Measurements from ENCODE around the gene GDPGP1.
"Not testable (repeated sequence)": the region's sequence is repeated elsewhere in the genome, so short reads cannot be mapped to it uniquely, and the experiment has no call there.

The GDPGP1 gene

GRCh38 chr15:90261811-90262210 lies 27.8 kb downstream of the GDPGP1 start:
- DNase-seq (ENCODE audit: low spot score): no peak

DNA sequence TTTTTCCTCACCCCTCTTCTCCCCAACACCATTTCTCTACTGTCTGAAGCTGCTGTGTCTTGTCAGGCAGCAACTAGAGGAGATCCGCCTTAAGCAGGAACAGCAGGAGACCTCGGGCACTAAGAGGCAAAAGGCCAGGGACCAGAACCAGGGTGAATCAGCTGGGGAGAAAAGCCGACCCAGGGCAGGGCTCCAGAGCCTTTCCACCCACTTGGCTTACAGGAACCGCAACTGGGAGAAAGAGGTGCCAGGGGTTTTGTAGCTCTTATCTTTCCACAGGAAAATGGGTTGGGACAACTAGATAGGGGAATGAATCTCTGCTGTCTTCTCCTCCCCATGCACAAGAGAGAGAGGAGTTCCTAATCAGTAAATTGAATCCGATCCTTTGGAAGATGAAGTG lies 28.4 kb downstream of the GDPGP1 start:
- DNase-seq (ENCODE audit: low spot score): no peak

- DNase-seq (ENCODE audit: low spot score): peak; percentile 82
These were observed 30.7 kb downstream of the GDPGP1 start for GRCh38 chr15:90264671-90265070.

GRCh38 chr15:90265271-90266060 lies 31.5 kb downstream of the GDPGP1 start, which contains the start of gene NGRN:
Gene NGRN (plus strand): TSS chr15:90265672. CDS start chr15:90265713, 41 bp downstream.
- peak; percentile 93 for DNase-seq (ENCODE audit: low spot score)

GRCh38 chr15:90266061-90266431 lies 32.0 kb downstream of the GDPGP1 start:
- DNase-seq (ENCODE audit: low spot score): peak; percentile 58

DNA sequence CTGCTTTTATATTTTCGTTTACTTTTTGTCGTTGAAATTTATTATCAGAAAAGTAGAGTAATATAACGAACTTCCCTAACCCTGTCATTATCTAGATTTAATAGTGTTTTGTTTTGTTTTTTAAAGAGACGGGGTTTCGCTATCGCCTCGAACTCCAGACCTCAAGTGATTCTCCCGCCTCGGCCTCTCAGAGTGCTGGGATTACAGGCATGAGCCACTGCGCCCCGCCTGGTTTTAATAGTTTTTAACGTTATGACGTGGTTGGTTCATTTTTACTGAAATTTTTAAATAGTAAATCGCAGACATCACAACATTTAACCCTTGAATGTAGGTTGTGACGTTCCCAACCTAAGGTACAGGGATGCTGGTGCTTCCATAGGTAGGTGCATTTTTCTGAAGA lies 32.5 kb downstream of the GDPGP1 start:
- peak; percentile 67 for DNase-seq (ENCODE audit: low spot score)

GRCh38 chr15:90268415-90268814 lies 34.4 kb downstream of the GDPGP1 start:
- no peak for DNase-seq (ENCODE audit: low spot score)

GRCh38 chr15:90270502-90271150 lies 36.6 kb downstream of the GDPGP1 start:
- DNase-seq (ENCODE audit: low spot score): no peak

GRCh38 chr15:90271459-90272166 lies 37.6 kb downstream of the GDPGP1 start:
- DNase-seq (ENCODE audit: low spot score): no peak

- DNase-seq (ENCODE audit: low spot score): not testable (repeated sequence)
These were observed 44.5 kb downstream of the GDPGP1 start for GRCh38 chr15:90278467-90278866.

- DNase-seq (ENCODE audit: low spot score): not testable (repeated sequence)
These were observed 46.7 kb downstream of the GDPGP1 start for GRCh38 chr15:90280743-90281142.

DNA sequence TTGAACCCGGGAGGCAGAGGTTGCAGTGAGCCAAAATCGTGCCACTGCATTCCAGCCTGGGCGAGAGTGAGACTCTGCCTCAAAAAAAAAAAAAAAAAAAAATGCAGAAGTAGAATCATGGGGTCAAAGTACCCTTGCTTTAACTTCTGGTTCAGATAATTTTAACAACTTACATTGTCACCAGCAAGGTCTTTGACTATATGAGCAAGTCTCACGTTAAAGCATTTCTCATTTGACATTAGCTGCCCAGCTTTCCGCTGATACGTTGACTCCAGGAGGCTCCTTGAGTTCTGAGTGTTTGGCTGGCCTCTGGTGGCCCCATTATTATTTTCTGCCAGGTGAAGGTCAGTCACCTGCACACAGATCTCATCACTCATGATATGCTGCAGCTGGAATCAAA lies 47.6 kb downstream of the GDPGP1 start:
- DNase-seq (ENCODE audit: low spot score): not testable (repeated sequence)

DNA sequence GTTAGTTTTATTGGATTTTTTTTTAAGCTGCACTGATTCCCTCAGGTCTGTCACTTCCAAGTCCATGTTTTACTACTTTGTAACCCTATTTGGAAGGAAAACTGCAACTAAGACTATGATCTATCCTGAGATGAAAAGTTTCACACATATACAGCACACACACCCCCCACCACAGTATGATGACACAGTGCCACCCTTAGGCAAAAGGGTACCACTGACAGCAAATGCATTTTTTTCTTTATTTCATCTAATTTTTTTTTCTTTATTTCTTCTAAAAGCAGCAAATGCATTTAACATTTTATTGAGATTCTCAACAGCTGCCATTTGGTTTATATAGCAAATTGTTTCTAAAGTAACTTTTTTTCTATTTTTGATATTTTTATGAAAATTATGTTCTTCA lies 52.7 kb downstream of the GDPGP1 start:
- peak; percentile 53 for DNase-seq (ENCODE audit: low spot score)

GRCh38 chr15:90287101-90287500 lies 53.1 kb downstream of the GDPGP1 start:
- no peak for DNase-seq (ENCODE audit: low spot score)

- DNase-seq (ENCODE audit: low spot score): no peak
These were observed 53.9 kb downstream of the GDPGP1 start for GRCh38 chr15:90287946-90288345.

DNA sequence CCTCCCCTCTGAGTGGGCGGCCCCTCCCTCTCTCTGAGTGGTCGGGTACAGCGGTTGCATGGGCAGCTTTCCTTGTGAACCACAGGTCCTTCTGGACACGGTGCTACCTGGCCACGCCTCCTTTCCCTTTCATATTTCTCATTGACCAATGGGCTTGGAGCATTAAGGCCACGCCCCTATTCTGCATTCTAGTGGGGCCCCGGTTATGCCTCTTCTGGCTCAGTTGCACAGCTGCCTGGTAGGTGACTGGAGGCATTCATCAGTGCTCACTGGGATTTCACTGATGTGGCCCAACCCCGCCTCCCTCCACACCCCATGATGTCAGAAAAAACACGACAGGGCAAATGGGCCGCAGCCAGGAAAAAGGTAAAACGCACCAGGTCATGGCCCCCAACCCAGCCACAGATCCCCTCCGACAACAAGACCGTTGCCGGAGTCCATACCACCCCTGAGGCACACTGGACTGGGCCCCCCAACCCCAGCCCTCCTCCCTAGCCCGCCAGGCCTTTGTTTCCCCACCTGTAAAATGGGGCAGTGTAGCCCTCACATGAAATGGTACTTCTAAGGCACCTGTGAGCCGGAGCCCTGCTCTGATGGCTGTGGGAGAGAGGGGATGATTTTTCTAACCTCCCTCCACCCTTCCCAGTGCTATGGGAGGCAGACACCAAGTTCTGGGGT lies 57.8 kb downstream of the GDPGP1 start:
- DNase-seq (ENCODE audit: low spot score): peak; percentile 43

GRCh38 chr15:90293040-90293810 lies 59.2 kb downstream of the GDPGP1 start:
- peak; percentile 51 for DNase-seq (ENCODE audit: low spot score)

- DNase-seq (ENCODE audit: low spot score): no peak
These were observed 60.1 kb downstream of the GDPGP1 start for GRCh38 chr15:90294159-90294558.

DNA sequence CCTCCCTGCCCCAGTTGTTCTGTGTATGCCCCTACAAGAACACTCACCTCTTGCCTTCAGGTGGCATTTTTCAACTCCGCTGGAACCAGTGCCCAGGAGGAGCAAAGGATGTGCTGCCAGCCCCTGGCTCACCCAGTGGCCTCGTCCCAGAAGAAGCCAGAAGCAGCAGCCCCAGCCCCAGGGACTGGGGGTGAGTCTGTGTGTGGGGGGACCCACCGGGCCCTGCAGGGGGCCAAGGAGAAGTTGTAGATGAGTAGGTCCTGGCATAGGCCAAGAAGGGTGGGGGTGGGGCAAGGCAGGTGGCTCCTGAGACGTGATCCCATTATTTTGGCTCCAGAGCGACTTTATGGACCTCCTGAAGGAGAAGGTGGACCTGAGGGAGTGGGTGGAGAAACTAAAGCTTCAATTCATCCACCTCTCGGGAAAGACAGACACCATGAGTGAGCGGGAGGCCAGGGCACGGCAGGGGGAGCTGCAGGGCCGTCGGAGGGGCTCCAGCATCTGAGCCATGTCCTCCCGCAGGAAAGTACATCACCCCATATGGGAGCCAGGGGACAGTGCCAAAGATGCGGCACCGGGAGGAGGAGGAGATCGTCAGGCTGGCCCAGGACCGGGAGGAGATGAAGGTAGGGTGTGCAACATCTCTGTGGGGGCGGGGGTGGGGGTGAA lies 60.7 kb downstream of the GDPGP1 start:
- DNase-seq (ENCODE audit: low spot score): no peak

GRCh38 chr15:90295270-90295648 lies 61.2 kb downstream of the GDPGP1 start:
- no peak for DNase-seq (ENCODE audit: low spot score)
